Transverse colon (tissue), 4 donors: ENCODE results near the gene ANKRD49.

Experiments
- CTCF ChIP-seq, 5 experiments: fragments of 200-600 bp in 3 of 5; fragments of 450-650 bp in 2 of 5; sonication (generic) in 3 of 5; IDR thresholded peaks; 1 replicate in 2 of 5; 2 replicates in 3 of 5; pipeline ENCODE4 v1.5.1; 2016 to 2017; ENCODE audit warnings: antibody characterized with exemption in 5 of 5, inconsistent platforms in 3 of 5, mild to moderate bottlenecking in 2 of 5, moderate library complexity in 1 of 5
- POLR2A ChIP-seq: fragments of 450-650 bp; IDR thresholded peaks from one replicate; pipeline ENCODE4 v1.6.1; 2016; ENCODE audit warnings: antibody characterized with exemption, mild to moderate bottlenecking, moderate library complexity
- POLR2AphosphoS5 ChIP-seq, 3 donors: sonication (generic); formaldehyde crosslinking; IDR thresholded peaks; one replicate each; pipeline ENCODE4 v1.6.1; 2016; ENCODE audit warnings: antibody characterized with exemption in 3 of 3

GRCh38 chr11:94525546-94526324 is 32.0 kb downstream of the ANKRD49 start:
- TF ChIP-seq CTCF (IDR thresholded peaks at IDR 0.05): no peak
- no peak for TF ChIP-seq POLR2AphosphoS5 (IDR thresholded peaks at IDR 0.05)
- TF ChIP-seq POLR2A: no peak
